GM12892 (cell line): ENCODE data around the gene CCL14.

Experiments
- POLR2A ChIP-seq: IDR thresholded peaks from 2 replicates; pipeline ENCODE4 v1.6.1; 2011; ENCODE audit warnings: low read depth, low read length, control low read depth
- POLR2AphosphoS5 ChIP-seq: IDR thresholded peaks from 2 replicates; pipeline ENCODE4 v1.6.1; 2011; ENCODE audit warnings: low read depth, low read length, control low read depth

DNA sequence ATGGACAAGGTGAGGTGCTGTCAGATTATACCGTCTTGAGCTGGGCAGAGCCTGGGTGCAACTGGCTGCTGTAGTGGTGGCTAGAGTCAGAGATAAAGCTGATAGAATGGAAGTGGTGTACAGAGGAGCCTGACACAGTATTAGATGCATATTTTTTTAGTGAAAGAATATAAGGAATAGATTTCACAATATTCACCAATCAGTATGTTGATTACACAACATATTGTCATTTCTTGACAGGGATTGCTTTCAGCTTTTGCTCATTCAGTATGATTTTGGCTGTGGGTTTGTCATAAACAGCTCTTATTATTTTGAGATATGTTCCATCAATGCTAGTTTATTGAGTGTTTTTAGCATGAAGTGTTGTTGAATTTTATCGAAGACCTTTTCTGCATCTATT lies 32.9 kb upstream of the CCL14 start:
- TF ChIP-seq POLR2A (no peak), POLR2AphosphoS5 (no peak)
